EL (cell line): Measurements from ENCODE around the gene FAM222B.
A peak's percentile ranks its signal among the peaks of the same experiment; 100 is the strongest.

ENCODE experiments used
- DNase-seq: peaks from one replicate; pipeline ENCODE4 v3.0.0-alpha.2; 2016

The FAM222B gene

GRCh38 chr17:28710861-28711722 lies 131.5 kb downstream of the FAM222B start:
- DNase-seq, result peak; percentile 95

- no peak for DNase-seq
These were observed 135.3 kb downstream of the FAM222B start for GRCh38 chr17:28707339-28707720.

GRCh38 chr17:28706471-28707338 lies 135.9 kb downstream of the FAM222B start:
- no peak for DNase-seq
